Measurements from ENCODE around the gene ZBED6.
"Not testable (repeated sequence)": the region's sequence is repeated elsewhere in the genome, so short reads cannot be mapped to it uniquely, and the experiment has no call there.

The ZBED6 gene

GRCh38 chr1:203789966-203790365, 5.5 kb upstream of the ZBED6 start:
- DNase-seq = no peak

GRCh38 chr1:203791498-203791897, 3.9 kb upstream of the ZBED6 start:
- no peak for DNase-seq

GRCh38 chr1:203792486-203792885, 2.9 kb upstream of the ZBED6 start:
- DNase-seq = no peak

GRCh38 chr1:203793561-203793960, 1.9 kb upstream of the ZBED6 start:
- not testable (repeated sequence) for DNase-seq

GRCh38 chr1:203794764-203795440, 521 bp upstream of the ZBED6 start:
- DNase-seq = no peak

GRCh38 chr1:203796236-203796605, 798 bp downstream of the ZBED6 start:
- no peak for DNase-seq

- DNase-seq = no peak
Observed at GRCh38 chr1:203797216-203797615, 1.8 kb downstream of the ZBED6 start.

- no peak for DNase-seq
Observed at GRCh38 chr1:203797948-203798655, 2.7 kb downstream of the ZBED6 start.

GRCh38 chr1:203799157-203799556, 3.7 kb downstream of the ZBED6 start:
- no peak for DNase-seq

- no peak for DNase-seq
Observed at GRCh38 chr1:203799971-203800370, 4.5 kb downstream of the ZBED6 start.

GRCh38 chr1:203805689-203806088, 10.3 kb downstream of the ZBED6 start:
- DNase-seq = no peak

- DNase-seq = no peak
Observed at GRCh38 chr1:203807196-203807595, 11.8 kb downstream of the ZBED6 start.

GRCh38 chr1:203813581-203814341, 18.3 kb downstream of the ZBED6 start:
- DNase-seq = no peak

- DNase-seq = no peak
Observed at GRCh38 chr1:203818399-203818798, 23.0 kb downstream of the ZBED6 start.

GRCh38 chr1:203823306-203823705, 27.9 kb downstream of the ZBED6 start:
- no peak for DNase-seq

- DNase-seq = no peak
Observed at GRCh38 chr1:203826175-203826574, 30.8 kb downstream of the ZBED6 start.

- DNase-seq = no peak
Observed at GRCh38 chr1:203828002-203828401, 32.6 kb downstream of the ZBED6 start.

GRCh38 chr1:203828503-203828902, 33.1 kb downstream of the ZBED6 start:
- DNase-seq = no peak

- DNase-seq = not testable (repeated sequence)
Observed at GRCh38 chr1:203829247-203829646, 33.8 kb downstream of the ZBED6 start.

GRCh38 chr1:203835476-203835875, 40.1 kb downstream of the ZBED6 start:
- DNase-seq = no peak

- no peak for DNase-seq
Observed at GRCh38 chr1:203839081-203839480, 43.7 kb downstream of the ZBED6 start.

- no peak for DNase-seq
Observed at GRCh38 chr1:203840208-203840808, 44.9 kb downstream of the ZBED6 start.

GRCh38 chr1:203842559-203842876, 47.1 kb downstream of the ZBED6 start:
- no peak for DNase-seq

GRCh38 chr1:203843435-203843834, 48.0 kb downstream of the ZBED6 start:
- DNase-seq = no peak

Data from GOT3 (cell line).